HG03354 (cell line): ENCODE measurements around the gene PTGES3L.

Experiments
- ATAC-seq: cut with Tn5 transposase; IDR thresholded peaks from one replicate; pipeline ENCODE4 v1.9.1; 2021; ENCODE audit warnings: mild to moderate bottlenecking; ENCODE audit not compliant: unreplicated experiment, poor library complexity, severe bottlenecking

PTGES3L gene

GRCh38 chr17:42979511-42980273 lies at the start of gene PTGES3L:
TSS of gene PTGES3L (minus strand) at chr17:42980080. CDS start at chr17:42980053, 27 bp downstream.
- ATAC-seq: peak; percentile 25

- ATAC-seq: no peak
Measured at GRCh38 chr17:43028221-43028861, 48.5 kb upstream of the PTGES3L start.

- ATAC-seq: no peak
Measured at GRCh38 chr17:43027091-43028032, 47.5 kb upstream of the PTGES3L start.

DNA sequence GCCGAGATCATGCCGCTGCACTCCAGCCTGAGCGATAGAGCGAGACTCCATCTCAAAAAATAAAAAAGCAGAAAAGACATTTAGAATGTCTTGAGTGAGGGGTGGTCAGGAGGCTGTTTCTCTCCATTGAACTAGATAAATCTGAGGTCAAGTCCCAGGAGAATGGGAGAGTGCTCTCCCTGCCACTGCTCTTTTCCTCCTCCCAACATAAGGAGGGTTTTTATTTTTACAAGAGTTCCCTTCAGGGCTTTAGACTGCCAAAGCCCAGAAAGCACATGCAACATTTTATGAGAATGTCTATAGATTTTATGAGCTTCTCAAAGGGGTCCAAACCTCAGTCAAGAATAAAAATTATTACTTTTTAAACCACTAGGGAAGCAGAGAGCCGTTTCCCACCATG lies 46.7 kb upstream of the PTGES3L start:
- no peak for ATAC-seq

DNA sequence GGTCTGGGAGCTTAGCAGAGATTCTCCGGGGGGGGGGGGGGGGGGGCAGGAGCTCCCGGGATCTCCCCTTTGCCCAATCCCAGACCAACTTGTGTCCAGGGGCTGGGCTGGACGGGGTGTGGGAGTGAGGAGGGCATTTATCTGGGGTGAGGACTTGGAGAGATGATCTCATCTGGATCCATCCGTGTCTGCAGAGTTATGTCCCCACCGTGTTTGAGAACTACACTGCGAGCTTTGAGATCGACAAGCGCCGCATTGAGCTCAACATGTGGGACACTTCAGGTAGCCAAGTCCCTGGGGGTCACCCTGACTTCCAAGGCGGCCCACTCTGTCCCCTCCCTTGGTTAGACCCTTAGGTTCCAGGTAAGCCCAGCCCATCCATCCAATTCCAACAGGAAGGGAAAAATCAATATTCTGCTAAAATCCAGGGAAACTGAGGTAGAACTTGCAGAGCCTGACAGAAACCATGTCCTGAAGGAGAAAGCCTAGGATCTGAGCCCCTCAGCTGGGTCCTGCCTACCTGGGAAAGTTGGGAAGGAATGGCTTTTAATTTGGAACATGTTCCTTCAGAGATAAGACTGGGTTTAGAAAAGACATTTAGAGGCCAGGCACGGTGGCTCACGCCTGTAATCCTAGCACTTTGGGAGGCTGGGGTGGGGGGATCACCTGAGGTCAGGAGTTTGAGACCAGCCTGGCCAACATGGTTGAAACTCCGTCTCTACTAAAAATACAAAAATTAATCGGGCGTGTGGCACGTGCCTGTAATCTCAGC lies 46.1 kb upstream of the PTGES3L start:
- no peak for ATAC-seq

DNA sequence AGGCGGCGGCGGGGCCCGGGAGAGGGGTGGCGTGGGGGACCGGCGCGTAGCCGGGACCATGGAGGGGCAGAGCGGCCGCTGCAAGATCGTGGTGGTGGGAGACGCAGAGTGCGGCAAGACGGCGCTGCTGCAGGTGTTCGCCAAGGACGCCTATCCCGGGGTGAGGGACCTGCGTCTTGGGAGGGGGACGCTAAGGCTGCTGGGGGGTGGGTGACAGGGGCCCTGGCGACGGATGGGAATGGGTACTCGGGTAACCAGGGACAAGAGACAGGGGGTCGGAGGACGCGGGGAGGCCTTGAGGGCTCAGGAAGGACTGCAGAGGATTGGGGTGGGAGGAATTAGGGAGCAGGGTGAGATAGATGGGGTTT lies 45.4 kb upstream of the PTGES3L start:
- no peak for ATAC-seq

GRCh38 chr17:43024407-43025289 lies 44.8 kb upstream of the PTGES3L start, which contains the start of gene RND2:
TSS of gene RND2 (plus strand) at chr17:43025231. CDS start at chr17:43025348, 117 bp downstream.
- ATAC-seq: peak; percentile 55

DNA sequence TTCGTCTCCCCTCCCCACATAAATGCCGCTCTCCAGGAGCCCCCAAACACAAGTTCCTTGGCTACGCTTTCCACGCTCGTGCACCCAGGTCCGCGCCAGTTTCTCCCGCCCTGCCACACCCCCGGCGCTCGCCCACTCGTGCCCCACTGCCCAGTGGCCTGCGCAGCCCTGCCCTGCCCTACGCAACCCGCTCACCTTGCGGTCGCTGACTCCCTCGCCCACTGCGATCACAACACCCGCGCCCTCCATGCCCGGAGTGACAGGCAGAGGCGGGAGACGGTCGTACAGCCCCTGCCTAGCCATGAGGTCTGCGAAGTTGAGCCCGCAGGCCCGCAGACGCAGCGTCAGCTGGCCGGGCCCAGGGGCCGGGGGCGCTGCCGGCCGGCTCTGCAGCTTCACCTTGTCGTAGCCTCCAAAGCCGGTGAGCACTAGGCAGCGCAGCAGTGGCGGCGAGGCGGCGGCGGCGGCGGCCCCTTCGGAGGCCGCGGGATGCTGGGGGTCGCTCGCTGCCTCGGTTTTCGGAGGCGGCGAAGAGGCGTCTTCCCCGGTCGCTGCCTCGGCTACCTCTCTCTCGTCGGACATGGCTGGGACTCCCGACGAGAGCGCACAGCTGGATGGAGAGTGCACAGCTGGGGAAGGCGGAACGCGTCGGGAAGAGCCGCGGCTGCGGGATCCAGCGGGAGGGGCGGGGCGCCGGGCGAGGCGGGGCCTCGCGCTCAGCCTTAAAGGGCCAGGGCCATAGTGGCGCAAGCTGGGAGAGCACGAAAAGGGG lies 42.0 kb upstream of the PTGES3L start, which contains the start of gene VAT1:
VAT1 (minus strand) TSS at position 645 of the 772 bp plus-strand sequence; CDS start at position 582, 63 bp downstream.
- no peak for ATAC-seq

- no peak for ATAC-seq
Measured at GRCh38 chr17:43020789-43021740, 41.2 kb upstream of the PTGES3L start.

GRCh38 chr17:43020030-43020621 lies 40.2 kb upstream of the PTGES3L start:
- no peak for ATAC-seq

- ATAC-seq: no peak
Measured at GRCh38 chr17:43019418-43019817, 39.5 kb upstream of the PTGES3L start.

GRCh38 chr17:43018932-43019331 lies 39.1 kb upstream of the PTGES3L start:
- no peak for ATAC-seq

DNA sequence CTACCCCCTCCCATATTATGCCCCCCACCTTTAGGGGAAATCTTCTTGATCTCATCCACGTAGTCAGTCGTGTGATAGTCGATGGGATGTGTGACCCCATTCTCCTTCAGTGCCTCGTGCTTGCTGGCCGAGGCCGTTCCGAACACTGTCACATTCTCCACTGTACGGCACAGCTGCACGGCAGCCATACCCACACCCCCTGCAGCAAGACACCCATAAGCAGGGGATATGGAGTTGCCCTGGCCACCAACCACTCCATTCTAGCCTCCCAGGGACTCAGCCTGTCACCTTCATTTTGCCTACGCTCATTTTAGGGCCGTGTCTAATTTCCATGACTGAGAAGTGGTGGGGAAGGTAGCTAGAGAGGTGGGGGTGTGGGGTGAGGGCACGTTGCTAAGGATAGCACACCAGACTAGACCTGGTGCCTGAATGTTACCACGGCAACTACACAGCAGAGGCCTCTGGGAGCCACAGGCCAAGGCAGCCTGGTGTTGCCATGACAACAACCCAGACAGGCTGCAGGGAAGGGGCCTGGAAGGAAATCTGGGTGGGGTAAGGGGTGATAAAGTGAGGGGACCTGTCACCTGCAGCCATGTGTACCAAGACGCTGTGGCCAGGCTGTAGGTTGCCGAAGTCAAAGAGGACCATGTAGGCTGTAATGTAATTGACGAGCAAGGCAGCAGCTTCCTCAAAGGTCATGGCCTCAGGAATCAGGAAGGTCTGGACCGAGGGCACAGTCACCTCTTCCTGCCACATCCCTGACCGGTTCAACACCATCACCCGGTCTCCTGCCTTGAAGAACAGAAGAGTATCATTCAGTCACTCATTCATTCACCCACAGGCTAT lies 38.4 kb upstream of the PTGES3L start:
- no peak for ATAC-seq

DNA sequence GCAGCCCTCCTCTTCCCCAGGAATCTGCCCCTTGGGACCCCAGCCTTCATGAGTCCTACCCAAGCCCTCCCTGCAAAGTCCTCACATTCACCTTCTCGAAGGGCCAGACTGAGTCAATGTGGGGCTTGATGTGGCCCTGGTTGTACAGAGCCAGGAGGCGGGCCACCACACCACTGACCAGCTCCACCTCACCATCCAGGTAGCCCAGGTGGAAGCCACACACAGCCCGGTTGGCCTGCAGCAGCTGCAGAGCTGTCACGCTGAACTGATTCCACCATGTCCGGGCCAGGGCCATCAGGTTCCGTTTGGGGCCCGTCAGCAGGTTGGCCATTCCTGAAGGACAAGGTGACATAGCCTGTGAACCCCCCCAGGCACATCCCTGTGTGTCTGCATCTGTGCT lies 36.3 kb upstream of the PTGES3L start:
- ATAC-seq: no peak

DNA sequence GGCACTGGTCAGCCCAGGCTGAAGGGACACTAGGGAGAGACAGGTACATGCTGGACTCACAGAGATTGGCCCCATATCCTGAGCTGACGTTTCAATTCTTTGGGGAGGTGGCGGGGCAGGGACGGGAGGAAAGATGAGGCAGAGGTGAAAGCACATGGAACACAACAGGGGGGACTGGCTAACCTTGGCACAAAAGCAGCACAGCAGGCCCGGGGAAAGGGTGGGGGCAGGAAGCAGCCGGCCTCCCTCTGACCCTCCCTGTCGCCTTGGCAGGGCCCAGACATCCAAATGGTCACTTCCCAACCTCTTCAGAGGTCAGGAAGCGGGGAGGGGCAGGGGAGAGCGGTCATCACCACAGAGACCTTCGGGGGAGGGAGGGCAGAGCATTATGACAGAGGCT lies 35.7 kb upstream of the PTGES3L start:
- no peak for ATAC-seq
